Measurements from ENCODE around the gene RTF2.

- TF ChIP-seq CTCF (IDR thresholded peaks at IDR 0.05 in 8 of 11, conservative IDR thresholded peaks at IDR 0.05 in 3 of 11) (no peak), POLR2A (IDR thresholded peaks at IDR 0.05) (no peak), POLR2AphosphoS5 (IDR thresholded peaks at IDR 0.05) (no peak)
Measured at GRCh38 chr20:56430461-56430860, 38.0 kb upstream of the RTF2 start.

Measured in spleen (tissue), 7 donors.